IPS-NIHi7 (cell line): ENCODE measurements around the gene PHACTR4.
"Not testable (repeated sequence)": the region's sequence is repeated elsewhere in the genome, so short reads cannot be mapped to it uniquely, and the experiment has no call there.

ENCODE experiments used
- DNase-seq: peaks from one replicate; pipeline ENCODE4 v3.0.0; 2012; ENCODE audit warnings: mixed read lengths; ENCODE audit errors: extremely low spot score

The PHACTR4 gene

GRCh38 chr1:28494737-28495136, 125.2 kb downstream of the PHACTR4 start:
- DNase-seq: no peak

- DNase-seq: no peak
Measured at GRCh38 chr1:28499553-28499952, 130.0 kb downstream of the PHACTR4 start.

DNA sequence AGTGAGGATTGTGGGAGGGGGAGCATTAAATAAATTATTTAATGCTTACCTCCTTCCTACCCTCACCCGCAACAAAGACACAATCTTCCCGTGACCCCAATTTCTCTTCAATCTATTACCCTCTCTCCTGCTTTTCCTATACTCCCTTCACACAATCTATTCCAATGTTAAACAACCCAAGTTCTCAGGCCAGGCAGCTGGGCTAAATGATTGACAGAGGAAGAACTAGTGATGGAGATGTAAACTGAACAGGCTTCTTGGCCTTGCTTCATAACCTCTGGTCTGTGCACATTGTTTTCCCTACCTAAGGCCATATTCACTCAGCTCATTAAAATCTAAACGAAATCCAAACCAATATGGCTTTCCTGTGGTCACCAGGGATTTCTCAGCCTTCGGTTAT, 132.4 kb downstream of the PHACTR4 start:
- DNase-seq: no peak

- no peak for DNase-seq
Measured at GRCh38 chr1:28503117-28503516, 133.6 kb downstream of the PHACTR4 start.

DNA sequence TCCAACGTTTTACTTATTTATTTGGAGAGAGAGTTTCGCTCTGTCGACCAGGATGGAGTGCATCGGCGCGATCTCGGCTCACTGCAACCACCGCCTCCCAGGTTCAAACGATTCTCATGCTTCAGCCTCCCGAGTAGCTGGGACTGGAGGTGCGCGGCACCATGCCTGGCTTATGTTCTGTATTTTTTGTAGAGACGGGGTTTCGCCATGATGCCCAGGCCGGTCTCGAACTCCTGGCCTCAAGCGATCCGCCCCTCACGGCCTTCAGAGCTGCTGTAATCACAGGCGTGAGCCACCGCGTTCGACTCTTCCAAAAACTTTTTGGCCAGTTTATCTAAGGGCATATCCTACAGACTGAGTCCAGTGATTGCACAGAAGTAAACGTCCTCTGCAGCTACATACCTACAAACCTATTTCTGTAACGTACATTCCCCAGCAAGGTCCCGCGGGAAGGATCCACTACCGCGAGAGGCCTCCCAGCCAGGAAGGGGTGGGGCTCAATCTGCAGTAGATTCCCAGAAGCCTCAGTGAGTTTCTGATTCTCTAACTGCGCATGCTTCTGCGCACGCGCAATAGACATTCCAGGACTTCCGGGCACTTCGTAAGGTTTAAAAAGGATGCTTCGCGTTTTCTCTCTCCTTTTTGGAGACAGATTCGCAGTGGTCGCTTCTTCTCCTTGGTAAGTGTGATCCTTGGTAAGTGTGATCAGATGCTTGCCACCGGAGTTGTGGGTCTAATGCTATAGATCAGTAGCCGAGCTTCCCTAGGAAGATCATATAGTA, 136.1 kb downstream of the PHACTR4 start, which contains the start of gene RCC1:
RCC1 (plus strand) TSS at position 638 of the 782 bp plus-strand sequence. CDS start 23,824 bp downstream, outside the sequence.
- DNase-seq: peak; percentile 98

- no peak for DNase-seq
Measured at GRCh38 chr1:28506907-28507246, 137.3 kb downstream of the PHACTR4 start.

DNA sequence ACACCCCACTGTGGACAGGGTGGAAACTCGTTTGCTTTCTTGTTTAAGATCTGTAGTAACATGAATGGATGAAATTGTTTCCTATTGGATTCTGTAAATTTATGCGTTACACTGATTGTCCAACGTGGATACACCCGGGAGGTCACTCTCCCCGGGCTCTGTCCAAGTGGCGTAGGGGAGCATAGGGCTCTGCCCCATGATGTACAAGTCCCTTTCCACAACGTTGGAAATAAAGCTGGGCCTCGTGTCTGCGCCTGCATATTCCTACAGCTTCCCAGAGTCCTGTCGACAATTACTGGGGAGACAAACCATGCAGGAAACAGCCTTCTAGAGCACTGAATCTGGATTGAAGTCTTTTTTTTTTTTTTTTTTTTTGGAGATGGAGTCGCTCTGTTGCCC, 137.7 kb downstream of the PHACTR4 start:
- no peak for DNase-seq

- no peak for DNase-seq
Measured at GRCh38 chr1:28507646-28508434, 138.3 kb downstream of the PHACTR4 start.

DNA sequence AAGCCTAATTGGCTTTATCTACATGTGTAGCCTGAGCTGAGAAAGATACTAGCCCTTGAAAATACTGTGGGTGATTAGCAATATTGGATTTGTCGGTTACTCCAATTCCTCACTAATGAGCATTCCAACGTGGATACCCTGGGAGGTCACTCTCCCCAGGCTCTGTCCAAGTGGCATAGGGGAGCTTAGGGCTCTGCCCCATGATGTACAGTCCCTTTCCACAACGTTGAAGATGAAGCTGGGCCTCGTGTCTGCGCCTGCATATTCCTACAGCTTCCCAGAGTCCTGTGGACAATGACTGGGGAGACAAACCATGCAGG, 138.9 kb downstream of the PHACTR4 start:
- DNase-seq: no peak

GRCh38 chr1:28509705-28510272, 140.2 kb downstream of the PHACTR4 start:
- DNase-seq: no peak

- DNase-seq: no peak
Measured at GRCh38 chr1:28510273-28510969, 140.9 kb downstream of the PHACTR4 start.

DNA sequence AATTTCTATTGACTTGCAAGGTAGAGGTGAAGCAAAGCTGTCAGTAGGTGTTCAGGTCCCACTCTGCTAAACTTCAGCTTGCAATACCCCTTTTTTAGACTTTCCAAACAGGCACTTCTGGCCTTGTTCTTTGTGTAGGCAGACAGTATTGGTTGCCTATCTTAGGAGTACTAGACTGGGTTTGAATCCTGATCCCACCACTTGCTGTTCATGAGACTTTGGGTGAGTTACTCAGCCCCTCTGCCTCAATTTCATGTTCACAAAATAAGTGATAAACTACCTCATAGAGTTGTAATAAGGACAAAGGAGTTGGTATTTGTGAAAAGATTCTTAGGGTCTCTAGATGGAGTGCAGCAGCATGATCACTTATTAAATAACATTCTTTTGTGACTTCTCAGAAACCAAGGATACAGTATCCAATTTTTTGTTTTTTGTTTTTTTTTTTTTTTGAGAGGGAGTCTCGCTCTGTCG, 141.5 kb downstream of the PHACTR4 start:
- no peak for DNase-seq

- no peak for DNase-seq
Measured at GRCh38 chr1:28512058-28512611, 142.6 kb downstream of the PHACTR4 start.

- DNase-seq: not testable (repeated sequence)
Measured at GRCh38 chr1:28514445-28514933, 144.9 kb downstream of the PHACTR4 start.

- no peak for DNase-seq
Measured at GRCh38 chr1:28516518-28516956, 147.0 kb downstream of the PHACTR4 start.

DNA sequence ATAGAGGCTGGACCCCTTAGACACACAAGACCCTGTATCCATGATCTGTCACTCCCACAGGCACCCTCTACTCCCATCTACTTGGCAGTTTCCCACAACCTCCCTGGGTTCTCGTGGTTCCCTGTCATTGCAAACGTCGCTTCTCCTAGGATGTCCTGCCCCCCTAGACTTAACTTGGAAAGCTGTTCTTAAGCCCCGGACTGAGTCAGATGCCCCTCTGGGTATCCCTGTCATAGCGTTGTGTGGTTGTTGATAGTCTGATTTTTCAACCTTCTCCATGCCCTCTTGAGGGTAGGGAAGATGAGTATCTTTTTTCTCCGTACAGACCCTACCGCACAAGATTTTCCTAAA, 148.1 kb downstream of the PHACTR4 start:
- no peak for DNase-seq

- peak; percentile 89 for DNase-seq
Measured at GRCh38 chr1:28518000-28518744, 148.6 kb downstream of the PHACTR4 start.

DNA sequence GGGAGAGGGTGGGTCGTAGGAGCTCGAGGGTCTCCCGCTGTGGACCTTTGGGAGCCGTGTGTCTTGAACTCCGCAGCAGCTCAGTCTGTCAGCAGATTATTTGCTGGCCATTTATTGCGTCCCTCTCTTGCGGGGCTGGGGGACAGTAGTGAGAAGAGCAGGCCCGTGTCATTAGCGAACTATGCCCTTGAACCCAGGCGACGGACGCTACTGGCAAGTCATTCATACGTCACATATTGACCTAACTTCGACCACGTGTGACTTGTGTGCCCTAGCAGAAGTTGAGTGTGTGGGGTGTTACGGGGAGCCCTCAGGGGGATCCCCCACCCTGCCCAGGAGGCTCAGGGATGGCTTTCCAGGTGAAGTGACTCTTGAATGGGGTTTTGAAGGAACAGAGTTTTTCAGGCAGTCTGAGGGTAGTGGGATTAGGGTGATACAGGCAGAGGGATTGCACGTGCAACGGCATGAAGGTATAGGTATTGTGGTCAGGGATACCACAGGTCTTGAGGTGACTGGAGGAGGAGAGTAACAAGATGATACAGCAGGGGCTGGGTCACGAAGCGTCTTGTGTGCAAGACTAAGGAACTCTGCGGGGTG, 149.3 kb downstream of the PHACTR4 start:
- DNase-seq: no peak

DNA sequence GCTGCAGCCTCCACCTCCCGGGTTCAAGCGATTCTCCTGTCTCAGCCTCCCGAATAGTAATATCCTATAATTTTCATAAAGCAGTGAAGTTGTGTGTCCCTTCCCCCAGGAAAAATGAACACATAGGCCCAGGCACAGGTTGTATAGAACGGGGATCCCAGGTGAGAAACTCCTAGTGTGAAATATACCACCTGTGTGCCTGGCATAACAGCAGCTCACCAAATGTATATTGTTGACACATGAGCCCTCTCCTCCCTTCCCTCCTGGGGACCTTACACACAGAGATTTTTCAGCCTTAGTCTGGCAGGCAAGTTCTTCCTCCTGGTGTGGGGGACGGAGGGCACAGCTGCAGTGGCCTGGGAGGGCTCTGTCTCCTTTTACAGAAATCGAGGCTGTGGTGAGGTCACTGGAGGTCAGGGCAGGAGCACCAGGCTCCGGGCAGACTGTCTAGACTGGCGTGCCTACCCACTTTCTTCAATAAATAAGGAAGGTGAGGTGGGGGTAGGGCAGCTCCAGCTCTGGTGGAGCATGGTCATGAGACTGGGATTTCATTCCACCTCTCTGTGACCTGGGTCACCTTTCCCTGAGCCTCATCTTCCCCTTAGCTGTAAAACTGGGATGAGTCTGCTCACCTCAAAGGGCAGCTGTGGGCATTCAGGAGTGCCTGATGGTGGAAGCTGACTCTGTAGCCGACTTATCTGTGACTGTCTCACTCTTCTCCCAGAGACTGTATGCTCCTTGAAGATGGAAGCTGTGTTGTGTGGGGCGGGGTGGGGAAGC, 150.6 kb downstream of the PHACTR4 start:
- no peak for DNase-seq

- not testable (repeated sequence) for DNase-seq
Measured at GRCh38 chr1:28520796-28521195, 151.3 kb downstream of the PHACTR4 start.
